Uterus (tissue), 4 donors: ENCODE results near the gene CXCR1. TPM values are rescaled to one million over a fixed set of nuclear protein-coding genes. Genes with fewer than 3 reads are reported as not detected.

ENCODE experiments used
- total RNA-seq, 4 donors: library from RNA; depleted of rRNA in 3 of 4; stranded (reverse); fragments of >200 nt in 3 of 4; gene quantifications; one replicate each; pipeline versions ENCODE4 v1.1.0 to v1.2.4, GENCODE V29; 2014 to 2023
- donor health status: DM: yes; HTN: yes; CAD: no.

The CXCR1 gene
- total RNA-seq, 4 donors from 2014 or later: 0.18 TPM; not detected in 3

Other genes with a start within 250 kb of the CXCR1 start
- gene TNS1, start 164.0 kb downstream of the CXCR1 start, total RNA-seq: 1,000 to 10,000 TPM in 1 of 4 donors, 100 to 1,000 TPM in 3; 144 to 1,338 (median 313) TPM
- gene RUFY4, start 97.7 kb downstream of the CXCR1 start, total RNA-seq: under 1 TPM in 1 of 4 donors, not detected in 3; 0.07 TPM
- under 1 TPM in 2 of 4 donors, not detected in 2; 0.07 to 0.91 TPM for gene CXCR2, start 40.9 kb downstream of the CXCR1 start, total RNA-seq
- gene ARPC2, start 50.2 kb upstream of the CXCR1 start, total RNA-seq: 100 to 1,000 TPM in 3 of 4 donors, 10 to 100 TPM in 1; 87.9 to 162 (median 159) TPM
- gene GPBAR1, start 94.1 kb upstream of the CXCR1 start, total RNA-seq: 1 to 10 TPM in 1 of 4 donors, under 1 TPM in 2, not detected in 1; 0.29 to 1.0 (median 0.91) TPM
- 100 to 1,000 TPM in 3 of 4 donors, 10 to 100 TPM in 1; 79.6 to 160 (median 134) TPM for gene AAMP, start 103.2 kb upstream of the CXCR1 start, total RNA-seq
- gene PNKD, start 103.6 kb upstream of the CXCR1 start, total RNA-seq: 10 to 100 TPM; 11.8 to 47.8 (median 31.7) TPM
- 100 to 1,000 TPM; 112 to 166 (median 120) TPM for gene TMBIM1, start 125.5 kb upstream of the CXCR1 start, total RNA-seq
- under 1 TPM in 2 of 4 donors, not detected in 2; 0.85 to 0.97 TPM for gene CATIP, start 189.9 kb upstream of the CXCR1 start, total RNA-seq
- 10 to 100 TPM in 1 of 4 donors, 1 to 10 TPM in 1, under 1 TPM in 2; 0.26 to 14.0 (median 4.2) TPM for gene SLC11A1, start 215.3 kb upstream of the CXCR1 start, total RNA-seq
- 100 to 1,000 TPM in 2 of 4 donors, 10 to 100 TPM in 2; 48.8 to 198 (median 76.8) TPM for gene CTDSP1, start 232.9 kb upstream of the CXCR1 start, total RNA-seq